GM21526 (cell line): ENCODE results near the gene SLC15A1.
"Not testable (repeated sequence)": the region's sequence is repeated elsewhere in the genome, so short reads cannot be mapped to it uniquely, and the experiment has no call there.

Experiments used
- ATAC-seq: cut with Tn5 transposase; IDR thresholded peaks from one replicate; pipeline ENCODE4 v1.9.1; 2021; ENCODE audit warnings: moderate library complexity; ENCODE audit not compliant: unreplicated experiment, low FRiP score

Gene SLC15A1

DNA sequence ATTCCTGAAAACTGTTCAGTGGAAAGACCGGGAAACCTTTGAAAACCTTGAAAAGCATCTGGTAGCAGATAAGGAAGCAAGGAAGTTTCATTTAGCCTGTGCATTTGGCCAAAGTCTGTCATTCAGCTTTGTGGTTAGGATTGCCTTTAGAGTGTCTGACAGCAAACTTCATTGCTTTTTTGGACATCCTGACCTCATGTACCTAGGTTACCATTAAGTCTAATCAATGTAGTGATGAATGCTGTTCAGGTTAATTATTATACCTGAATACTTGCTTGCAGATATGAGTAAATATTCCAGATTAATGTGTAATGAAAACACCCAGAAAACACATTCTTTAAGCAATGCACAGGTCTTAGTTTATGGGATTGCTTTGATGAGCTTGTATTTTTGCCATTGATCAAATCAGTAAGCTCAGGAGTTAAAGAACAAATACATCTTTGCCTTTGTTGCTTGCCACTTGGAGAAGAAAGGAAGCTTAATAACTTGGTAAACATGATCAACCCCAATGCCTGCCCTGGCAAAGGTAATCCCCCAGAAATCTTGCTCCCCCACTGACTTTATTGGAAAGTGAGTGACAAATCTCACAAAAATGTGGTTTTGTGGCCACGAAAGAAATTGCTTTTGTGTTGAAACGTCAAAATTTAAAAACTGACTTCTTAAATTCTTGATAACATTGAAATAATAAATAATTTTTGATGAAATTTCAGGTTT lies 87.4 kb downstream of the SLC15A1 start:
- ATAC-seq, result no peak

DNA sequence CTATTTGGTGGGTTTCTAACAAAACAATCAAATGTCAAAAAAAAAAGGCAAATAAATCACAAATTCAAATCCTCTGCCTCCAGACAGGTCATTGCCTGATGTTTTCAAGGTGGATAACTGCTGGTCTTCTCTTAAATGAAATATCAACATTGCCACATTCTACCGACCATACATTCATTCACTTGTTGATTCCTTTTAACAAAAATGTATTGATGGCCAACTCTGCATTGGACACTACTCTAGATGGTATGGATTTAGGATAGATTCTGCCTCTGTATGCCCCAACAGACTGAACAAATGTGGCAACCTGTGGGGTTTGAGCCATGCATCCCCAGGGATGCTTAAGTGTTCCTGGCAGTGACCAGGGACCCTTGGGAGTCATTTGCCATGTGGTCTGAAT lies 88.0 kb downstream of the SLC15A1 start:
- ATAC-seq, result no peak

DNA sequence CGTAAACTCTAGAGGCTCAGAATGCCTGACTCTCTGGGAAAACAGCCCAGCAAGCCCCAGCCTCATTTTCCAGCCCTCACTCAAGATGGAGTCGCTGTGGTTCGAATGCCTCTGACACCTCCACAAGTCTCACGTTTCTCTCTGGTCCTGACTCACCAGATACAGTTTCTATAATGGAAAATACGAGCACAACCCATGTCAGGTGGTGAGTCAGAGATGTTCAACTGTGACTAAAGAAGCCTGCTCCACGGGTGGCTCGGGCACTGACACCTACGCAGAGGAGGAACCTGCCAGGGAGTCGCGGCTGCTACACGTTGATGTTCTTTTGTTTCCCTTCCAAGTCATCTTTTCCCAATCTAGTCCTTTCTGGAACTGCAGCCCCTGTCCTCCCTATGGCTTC lies 88.4 kb downstream of the SLC15A1 start:
- ATAC-seq, result no peak

DNA sequence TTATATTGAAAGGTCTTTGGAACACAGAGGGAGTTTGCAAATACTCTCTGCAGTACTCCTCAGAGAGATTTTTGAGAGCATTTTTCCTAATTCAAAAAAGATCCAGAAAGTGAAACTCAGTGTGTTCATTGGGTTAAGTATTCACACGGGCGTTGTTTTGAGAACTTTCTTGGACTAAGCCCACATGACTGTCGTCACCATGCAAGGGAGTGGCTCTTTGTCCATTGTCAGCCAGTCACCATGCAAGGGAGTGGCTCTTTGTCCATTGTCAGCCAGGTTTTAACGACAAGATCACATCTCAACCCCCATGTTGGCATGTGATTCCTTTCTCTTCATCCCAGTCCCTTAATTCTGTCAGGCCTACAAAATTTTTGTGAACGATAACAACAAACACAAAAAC lies 94.3 kb downstream of the SLC15A1 start:
- ATAC-seq, result no peak

DNA sequence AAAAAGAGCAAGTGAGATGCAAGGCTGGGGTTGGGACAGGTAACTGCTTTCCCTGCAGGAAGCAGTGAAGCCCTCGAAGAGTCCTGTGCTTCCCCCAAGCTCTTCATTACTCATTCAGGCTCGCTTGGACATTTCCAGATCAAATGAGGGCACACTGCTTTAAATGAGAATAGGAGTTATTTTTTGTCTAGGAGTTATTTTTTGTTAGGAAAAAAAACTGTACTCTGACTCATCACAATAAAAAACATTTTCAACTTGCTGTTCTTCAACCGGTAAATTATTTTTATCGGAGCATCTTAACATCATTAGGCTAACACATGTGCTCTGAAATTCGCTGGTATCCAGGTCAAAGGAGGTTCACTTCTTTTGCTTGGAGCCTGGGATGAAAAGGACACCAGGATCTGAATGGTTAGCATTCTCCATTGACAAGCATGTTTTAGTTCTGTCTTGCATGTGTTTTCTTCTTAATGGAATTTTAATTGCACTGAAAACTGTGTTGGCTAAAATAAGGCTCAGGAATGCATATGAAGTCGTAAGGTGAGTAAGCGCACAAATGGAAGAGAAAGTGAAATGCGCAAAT lies 94.9 kb downstream of the SLC15A1 start:
- ATAC-seq, result no peak

DNA sequence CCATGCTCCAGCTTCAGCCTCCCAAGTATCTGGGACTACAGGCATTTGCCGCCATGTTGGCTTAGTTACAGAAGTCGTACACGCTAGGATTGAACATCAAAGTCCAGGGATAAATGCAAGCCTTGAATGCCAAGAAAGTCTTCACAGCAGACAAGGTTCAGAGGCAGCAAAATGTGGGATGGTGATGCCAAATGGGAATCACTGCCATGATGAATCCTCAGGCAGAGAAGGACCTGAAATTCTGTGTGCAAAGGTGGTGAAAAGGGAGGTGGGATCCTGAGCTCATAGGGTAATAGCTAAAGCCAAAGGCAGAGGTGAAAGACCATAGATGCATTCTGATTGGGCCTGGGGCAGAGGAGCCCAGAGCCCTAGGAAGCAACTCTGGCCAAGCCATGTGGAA lies 96.2 kb downstream of the SLC15A1 start:
- no peak for ATAC-seq

DNA sequence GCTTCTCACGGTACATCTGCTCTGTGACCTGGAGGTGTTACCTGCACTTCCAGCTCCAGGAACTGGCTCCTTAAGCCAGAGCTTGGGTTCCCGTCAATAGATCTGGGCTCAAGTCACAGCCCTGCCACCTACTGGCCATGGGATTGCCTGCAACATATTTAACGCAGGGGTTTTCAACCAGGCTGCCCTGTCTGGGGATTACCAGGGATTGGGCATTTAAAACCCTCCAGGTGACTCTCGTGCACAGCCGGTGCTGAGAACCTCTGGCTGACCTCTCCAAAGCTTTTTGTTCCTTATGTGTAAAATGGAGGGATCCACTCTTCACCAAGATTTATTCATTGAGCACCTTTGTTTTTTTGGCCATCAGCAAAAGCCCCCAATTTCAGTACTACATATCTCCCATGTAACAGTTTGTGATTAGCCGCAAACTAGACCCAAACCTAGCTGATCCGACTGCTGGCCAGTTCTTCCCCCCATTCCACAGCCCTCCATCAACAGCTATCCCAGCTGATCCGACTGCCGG lies 98.9 kb downstream of the SLC15A1 start:
- ATAC-seq, result peak; percentile 92

DNA sequence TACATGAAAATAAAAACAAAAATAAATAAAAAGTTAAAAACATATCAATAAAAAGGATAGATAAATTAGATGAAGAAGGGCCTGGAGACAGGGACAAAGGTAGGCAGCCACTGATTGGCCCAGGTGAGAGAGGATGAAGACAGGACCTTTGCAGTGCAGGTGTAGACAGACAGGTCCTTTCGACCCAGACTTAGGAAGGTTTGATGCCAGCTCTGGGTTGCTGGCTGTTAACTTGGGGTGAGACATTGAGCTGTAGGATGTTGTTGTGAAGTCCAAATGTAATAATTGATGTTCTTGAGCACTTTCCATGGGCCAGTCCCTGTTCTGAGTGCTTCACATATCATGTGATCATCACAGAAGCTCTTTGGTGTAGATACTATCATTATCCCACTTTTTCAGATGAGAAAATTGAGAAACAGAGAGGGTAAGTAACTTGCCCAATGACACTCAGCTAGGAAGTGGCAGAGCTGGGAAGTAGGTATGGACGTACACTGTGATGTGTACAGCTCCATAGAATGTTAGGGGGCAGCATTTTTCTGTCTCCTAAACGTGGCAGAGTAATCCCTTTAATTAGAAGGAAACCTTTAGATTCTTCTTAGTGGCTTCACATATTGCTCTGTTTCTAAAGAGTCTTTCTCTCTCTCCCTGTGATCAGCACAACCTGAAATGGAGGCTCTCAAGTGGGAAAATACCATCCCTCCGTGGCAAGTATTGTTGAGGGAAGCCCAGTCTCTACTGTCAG lies 99.6 kb downstream of the SLC15A1 start:
- peak; percentile 27 for ATAC-seq

DNA sequence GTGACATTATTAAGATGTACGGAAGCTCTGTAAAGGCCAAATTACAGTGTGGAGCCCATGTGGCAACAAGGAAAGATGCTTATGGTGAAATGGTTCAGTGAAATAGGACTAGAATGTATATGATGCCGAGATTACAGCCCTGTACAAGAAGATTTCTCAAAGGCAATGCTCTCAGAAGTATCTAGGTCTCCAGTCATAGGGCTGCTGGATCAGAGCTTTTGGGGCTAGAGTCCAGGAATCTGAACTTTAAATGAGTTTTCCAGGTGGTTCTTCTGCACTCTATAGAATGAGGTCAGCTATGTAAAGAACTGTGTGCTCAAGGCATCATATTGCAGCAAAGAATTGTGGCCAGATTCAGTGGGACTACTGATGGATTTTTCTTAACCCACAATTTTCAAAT lies 100.2 kb downstream of the SLC15A1 start:
- ATAC-seq, result no peak

DNA sequence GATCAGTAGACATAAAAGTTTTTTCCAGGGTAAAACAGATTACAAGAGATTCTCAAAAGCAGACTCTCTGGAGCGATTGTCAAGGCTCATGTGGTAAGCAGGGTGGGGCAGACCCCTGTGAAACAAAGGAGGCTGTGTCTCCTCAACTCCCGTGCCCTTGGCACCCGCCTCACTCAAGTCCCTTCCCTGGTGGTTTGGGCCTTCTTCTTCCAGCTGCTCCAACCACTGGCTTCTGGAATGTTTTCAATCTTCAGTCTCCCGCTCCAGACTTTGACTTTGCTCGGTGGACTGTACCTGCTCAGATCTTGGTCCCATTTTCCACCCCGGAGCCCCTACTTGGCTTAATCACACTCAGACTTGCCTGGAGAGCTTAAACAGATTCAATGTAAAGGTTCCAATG lies 100.7 kb downstream of the SLC15A1 start:
- ATAC-seq, result no peak

DNA sequence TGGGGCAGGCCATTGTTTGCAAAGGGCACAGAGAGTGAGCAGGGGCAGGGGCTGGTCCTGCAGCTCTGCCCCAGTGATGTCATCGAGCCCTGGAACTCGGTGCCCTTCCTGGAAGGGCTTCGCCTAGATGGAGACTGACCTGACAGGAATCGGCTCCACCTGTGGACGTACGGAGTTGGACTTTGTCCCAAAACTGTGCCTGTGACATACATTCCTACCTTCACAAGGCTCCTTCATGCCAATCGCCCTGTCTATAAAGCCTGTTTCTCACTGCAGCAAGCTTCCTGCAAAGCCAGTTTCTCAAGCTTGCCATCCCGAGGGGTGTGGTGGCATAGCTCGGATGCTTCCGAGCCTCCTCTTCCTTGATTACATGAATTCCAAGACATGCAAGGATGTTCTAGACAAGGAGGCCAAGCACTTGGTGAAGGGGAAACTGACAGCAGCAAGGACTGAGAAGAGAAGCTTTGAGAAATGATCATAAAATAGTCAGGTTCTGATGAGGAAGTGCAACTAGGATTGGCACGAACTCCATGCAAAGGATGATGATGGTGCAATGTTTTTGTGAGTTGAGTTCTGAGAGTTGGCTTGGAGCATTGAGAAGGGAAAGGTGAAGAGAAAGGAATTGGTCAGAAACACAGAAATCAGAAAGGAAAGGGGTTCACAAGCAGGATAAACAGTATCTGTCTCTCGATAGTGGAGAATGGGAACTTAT lies 101.9 kb downstream of the SLC15A1 start:
- no peak for ATAC-seq

DNA sequence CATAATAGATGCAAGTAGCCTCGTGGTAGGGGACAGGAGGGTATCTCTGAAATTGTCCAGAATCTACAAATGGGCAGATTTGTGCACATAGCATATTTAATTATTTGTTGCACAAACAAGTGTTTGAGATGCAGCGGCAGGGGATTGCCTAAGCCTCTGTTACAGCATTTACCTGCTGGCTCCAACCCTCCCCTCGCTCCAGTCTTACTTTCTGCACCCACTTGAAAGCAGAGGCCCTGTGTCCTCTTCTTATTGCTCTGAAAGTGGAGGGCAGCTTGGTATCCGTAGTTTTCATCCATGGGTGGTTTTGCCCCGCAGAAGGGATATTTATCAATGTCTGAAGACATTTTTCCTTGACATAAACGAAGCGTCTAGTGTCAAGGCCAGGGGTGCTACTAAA lies 102.6 kb downstream of the SLC15A1 start:
- no peak for ATAC-seq

DNA sequence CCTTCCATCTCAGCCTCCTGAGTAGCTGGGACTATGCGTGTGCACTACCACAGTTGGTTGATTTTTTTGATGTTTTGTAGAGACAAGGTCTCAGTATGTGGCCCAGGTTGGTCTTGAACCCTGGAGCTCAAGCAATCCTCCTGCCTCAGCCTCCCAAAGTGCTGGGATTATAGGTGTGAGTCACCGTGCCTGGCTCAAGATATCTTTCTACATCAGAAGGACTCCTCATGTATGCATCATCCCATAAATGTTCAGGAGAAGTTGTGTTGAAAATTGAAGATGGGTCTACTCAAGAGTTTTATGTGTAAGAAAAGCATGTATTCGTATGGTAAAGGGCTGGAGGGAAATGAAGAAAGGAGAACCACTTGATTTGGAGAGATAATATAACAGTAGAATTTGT lies 103.8 kb downstream of the SLC15A1 start:
- ATAC-seq, result no peak

DNA sequence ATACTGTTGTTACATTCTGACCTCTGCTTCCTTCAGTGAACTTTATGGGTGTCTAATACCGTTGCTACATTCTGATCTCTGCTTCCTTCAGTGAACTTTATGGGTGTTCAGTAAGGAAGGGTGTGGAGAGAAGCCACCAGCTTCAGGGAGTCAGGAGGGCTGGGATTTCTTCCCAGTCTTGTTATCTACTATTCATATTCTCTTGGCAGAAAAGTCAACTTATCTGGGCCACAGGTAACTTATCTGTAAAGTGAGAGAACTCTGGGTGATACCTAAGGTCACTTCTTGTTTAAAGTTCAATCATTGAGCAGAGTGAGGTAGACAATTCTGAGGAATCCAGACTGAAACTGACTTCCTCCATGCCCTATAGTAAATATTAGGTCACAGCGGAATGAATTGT lies 104.3 kb downstream of the SLC15A1 start:
- ATAC-seq, result no peak

DNA sequence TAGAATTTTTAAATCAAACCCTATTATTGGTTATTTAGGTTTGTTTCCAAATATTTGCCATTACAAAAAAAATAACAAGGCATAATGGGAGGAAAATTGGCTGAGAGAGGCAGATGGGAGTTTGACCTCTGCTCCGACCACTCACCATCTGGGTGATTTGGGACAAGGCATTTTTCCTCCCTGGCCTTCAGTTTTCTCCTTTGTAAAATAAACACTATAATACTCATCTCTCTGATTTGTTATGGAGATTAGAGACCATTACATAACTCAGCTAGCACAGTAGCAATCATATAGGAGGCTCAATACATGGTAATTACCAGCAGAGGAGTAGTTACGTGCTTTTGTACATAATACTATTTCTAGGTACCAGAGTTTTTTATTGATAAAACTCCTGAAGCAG lies 105.4 kb downstream of the SLC15A1 start:
- no peak for ATAC-seq

DNA sequence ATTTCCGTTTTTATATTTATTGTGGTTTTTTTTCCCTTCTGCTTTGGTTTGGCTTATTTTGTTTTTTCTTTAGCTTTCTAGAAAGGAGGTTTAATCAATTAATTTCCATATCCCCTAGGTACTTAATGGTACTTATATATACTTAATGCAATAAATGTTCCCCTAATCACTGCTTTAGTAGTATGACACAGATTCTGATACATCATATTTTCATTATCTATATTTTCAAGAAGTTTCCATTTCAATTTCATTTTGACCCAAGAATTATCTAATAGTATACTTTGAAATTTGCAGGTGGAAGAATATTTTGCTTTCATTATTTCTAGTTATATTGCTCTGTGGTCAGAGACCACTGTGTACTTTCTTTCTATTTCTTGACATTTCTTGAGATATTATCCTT lies 109.0 kb downstream of the SLC15A1 start:
- ATAC-seq, result no peak

DNA sequence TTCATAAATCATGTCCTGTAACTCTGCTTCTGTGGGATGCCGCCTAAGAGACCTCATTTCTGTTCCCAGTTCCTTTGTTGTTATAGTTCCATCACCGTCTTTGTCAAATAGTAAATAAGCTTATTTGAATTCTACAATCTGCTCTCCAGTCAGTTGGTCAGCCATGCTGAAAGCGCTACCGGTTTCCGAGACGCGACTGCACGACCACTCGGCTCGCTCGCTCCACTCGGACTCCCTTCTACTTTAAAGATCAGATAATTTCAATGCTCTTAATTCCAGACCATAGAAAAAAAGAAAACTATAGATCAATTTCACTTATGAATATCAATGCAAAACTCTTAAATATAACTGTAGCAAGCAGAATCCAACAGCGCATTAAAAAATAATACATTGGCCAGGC lies 111.4 kb downstream of the SLC15A1 start:
- no peak for ATAC-seq

DNA sequence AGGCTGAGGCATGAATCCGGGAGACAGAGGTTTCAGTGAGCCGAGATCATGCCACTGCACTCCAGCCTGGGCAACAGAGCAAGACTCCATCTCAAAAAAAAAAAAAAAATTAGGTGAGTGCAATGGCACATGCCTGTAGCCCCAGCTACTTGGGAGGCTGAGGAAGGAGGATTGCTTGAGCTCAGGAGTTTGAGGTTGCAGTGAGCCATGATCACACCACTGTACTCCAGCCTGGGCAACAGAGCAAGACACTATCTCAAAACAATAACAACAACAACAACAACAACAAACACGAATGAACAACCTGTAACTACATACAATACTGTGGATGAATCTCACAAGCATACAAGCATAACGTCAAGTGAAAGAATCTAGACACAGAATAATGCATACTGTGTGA lies 112.7 kb downstream of the SLC15A1 start:
- ATAC-seq, result not testable (repeated sequence)

DNA sequence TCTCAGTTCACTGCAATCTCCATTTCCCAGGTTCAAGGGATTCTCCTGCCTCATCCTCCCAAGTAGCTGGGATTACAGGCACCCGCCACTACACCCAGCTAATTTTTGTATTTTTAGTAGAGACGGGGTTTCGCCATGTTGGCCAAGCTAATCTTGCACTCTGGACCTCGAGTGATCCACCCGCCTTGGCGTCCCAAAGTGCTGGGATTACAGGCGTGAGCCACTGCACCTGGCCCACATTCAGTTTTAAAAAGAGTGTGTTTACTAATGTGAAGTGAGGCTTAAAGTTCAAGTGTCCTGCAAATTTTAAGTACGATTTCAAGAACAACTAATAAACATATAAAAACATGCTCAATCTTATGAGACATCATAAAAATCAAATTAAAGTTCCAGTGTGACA lies 114.1 kb downstream of the SLC15A1 start:
- ATAC-seq, result not testable (repeated sequence)
